Renal cortex interstitium (tissue), 11 donors: Measurements from ENCODE around the gene SLC39A10. TPM values are rescaled to one million over a fixed set of nuclear protein-coding genes. Genes with fewer than 3 reads are reported as not detected.
"Not testable (repeated sequence)": the region's sequence is repeated elsewhere in the genome, so short reads cannot be mapped to it uniquely, and the experiment has no call there.

ENCODE experiments used
- DNase-seq, 11 donors: peaks; one replicate each; pipeline ENCODE4 v3.0.0-alpha.2; 2013; ENCODE audit warnings: low read depth in 9 of 11, low spot score in 4 of 11; ENCODE audit errors: extremely low read depth in 1 of 11
- polyA plus RNA-seq, 3 donors: library from polyadenylated mRNA; unstranded; fragments of 120-200 nt; gene quantifications; one replicate each; pipeline ENCODE4 v1.2.1, GENCODE V29; 2013; ENCODE audit not compliant: insufficient read length in 3 of 3

Gene SLC39A10
- polyA plus RNA-seq, 3 donors = 68.1 to 104 (median 90.1) TPM

- DNase-seq = no peak
Observed at GRCh38 chr2:195639238-195639858, 17.7 kb upstream of the SLC39A10 start.

GRCh38 chr2:195639959-195640358 lies 17.1 kb upstream of the SLC39A10 start:
- DNase-seq = no peak

GRCh38 chr2:195642027-195642678 lies 14.9 kb upstream of the SLC39A10 start:
- no peak for DNase-seq

- no peak for DNase-seq
Observed at GRCh38 chr2:195642679-195643068, 14.4 kb upstream of the SLC39A10 start.

- not testable (repeated sequence) for DNase-seq
Observed at GRCh38 chr2:195644708-195645107, 12.3 kb upstream of the SLC39A10 start.

GRCh38 chr2:195645413-195645812 lies 11.6 kb upstream of the SLC39A10 start:
- DNase-seq = no peak

- DNase-seq = no peak
Observed at GRCh38 chr2:195646424-195646823, 10.6 kb upstream of the SLC39A10 start.

GRCh38 chr2:195647302-195647701 lies 9.7 kb upstream of the SLC39A10 start:
- no peak for DNase-seq

- DNase-seq = not testable (repeated sequence)
Observed at GRCh38 chr2:195648370-195648769, 8.7 kb upstream of the SLC39A10 start.

- DNase-seq = no peak
Observed at GRCh38 chr2:195648787-195649186, 8.2 kb upstream of the SLC39A10 start.

- DNase-seq = no peak
Observed at GRCh38 chr2:195649629-195650190, 7.3 kb upstream of the SLC39A10 start.

- DNase-seq = no peak
Observed at GRCh38 chr2:195651046-195651445, 6.0 kb upstream of the SLC39A10 start.

- DNase-seq = no peak
Observed at GRCh38 chr2:195652911-195653310, 4.1 kb upstream of the SLC39A10 start.

GRCh38 chr2:195656161-195656858 lies 716 bp upstream of the SLC39A10 start:
- DNase-seq = peak in 2 of 11 donors; percentile 3 to 23

- peak; percentile 44 to 73 (median 66) for DNase-seq
Observed at GRCh38 chr2:195657634-195658540, 861 bp downstream of the SLC39A10 start.

- DNase-seq = peak in 5 of 11 donors; percentile 13 to 25 (median 23)
Observed at GRCh38 chr2:195658541-195658890, 1.5 kb downstream of the SLC39A10 start.

GRCh38 chr2:195659114-195659513 lies 2.1 kb downstream of the SLC39A10 start:
- no peak for DNase-seq

- DNase-seq = peak; percentile 29 to 79 (median 68)
Observed at GRCh38 chr2:195659982-195660890, 3.2 kb downstream of the SLC39A10 start.
